ENCODE results near the gene PFDN4. TPM values are rescaled to one million over a fixed set of nuclear protein-coding genes. Genes with fewer than 3 reads are reported as not detected.
"Not testable (repeated sequence)": the region's sequence is repeated elsewhere in the genome, so short reads cannot be mapped to it uniquely, and the experiment has no call there.

The PFDN4 gene
- total RNA-seq, 1 donor from 2014 or later: 56.6 TPM

GRCh38 chr20:54221996-54222890 lies 14.4 kb downstream of the PFDN4 start:
- DNase-seq (ENCODE audit: extremely low read depth, low read depth, low spot score): no peak

- no peak for DNase-seq (ENCODE audit: extremely low read depth, low read depth, low spot score)
These were observed 15.4 kb downstream of the PFDN4 start for GRCh38 chr20:54223285-54223684.

- DNase-seq (ENCODE audit: extremely low read depth, low read depth, low spot score): no peak
These were observed 15.9 kb downstream of the PFDN4 start for GRCh38 chr20:54223751-54224150.

DNA sequence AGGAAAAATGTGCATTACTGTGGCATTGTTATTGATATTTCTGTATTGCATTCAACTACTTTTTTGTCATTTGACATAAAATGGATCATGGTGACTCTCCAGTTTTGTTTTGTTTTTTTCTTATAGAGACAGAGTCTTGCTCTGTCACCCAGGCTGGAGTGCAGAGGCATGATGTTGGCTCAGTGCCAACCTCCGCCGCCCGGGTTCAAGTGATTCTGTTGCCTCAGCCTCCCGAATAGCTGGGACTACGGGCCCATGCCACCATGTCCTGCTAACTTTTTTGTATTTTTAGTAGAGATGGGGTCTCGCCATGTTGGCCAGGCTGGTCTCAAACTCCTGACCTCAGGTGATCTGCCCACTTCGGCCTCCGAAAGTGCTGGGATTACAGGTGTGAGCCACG lies 16.8 kb downstream of the PFDN4 start:
- not testable (repeated sequence) for DNase-seq (ENCODE audit: extremely low read depth, low read depth, low spot score)

- no peak for DNase-seq (ENCODE audit: extremely low read depth, low read depth, low spot score)
These were observed 19.4 kb downstream of the PFDN4 start for GRCh38 chr20:54227241-54227640.

DNA sequence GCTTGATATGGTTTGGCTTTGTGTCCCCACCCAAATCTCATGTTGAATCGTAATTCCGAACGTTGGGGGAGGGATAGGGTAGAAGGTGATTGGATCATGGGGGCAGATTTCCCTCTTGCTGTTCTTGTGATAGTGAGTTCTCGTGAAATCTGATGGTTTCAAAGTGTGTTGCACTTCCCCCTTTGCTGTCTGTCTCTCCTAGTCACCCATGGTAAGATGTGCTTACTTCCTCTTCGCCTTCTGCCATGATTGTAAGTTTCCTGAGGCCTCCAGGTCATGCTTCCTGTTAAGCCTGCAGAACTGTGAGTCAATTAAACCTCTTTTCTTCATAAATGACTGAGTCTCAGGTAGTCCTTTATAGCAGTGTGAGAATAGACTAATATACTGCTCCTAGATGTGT lies 19.9 kb downstream of the PFDN4 start:
- DNase-seq (ENCODE audit: extremely low read depth, low read depth, low spot score): no peak

DNA sequence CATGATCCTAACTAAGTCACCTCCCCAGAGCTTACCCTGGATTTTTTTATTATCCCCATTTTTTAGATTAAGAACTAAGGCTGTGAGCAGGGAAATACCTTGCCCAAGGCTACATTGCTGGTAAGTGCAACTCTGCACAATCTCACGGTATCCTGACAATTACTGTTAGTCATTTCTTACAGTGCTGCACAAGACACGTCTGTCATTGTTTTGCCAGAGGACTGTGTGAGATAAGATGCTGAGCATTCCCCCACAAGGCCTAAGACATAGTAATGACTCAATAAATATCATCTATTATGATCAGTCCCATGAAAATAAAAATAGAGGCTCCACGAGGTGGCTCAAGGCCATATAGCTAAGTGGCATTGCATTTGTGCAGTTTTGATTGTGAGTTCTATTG lies 21.0 kb downstream of the PFDN4 start:
- DNase-seq (ENCODE audit: extremely low read depth, low read depth, low spot score): no peak

DNA sequence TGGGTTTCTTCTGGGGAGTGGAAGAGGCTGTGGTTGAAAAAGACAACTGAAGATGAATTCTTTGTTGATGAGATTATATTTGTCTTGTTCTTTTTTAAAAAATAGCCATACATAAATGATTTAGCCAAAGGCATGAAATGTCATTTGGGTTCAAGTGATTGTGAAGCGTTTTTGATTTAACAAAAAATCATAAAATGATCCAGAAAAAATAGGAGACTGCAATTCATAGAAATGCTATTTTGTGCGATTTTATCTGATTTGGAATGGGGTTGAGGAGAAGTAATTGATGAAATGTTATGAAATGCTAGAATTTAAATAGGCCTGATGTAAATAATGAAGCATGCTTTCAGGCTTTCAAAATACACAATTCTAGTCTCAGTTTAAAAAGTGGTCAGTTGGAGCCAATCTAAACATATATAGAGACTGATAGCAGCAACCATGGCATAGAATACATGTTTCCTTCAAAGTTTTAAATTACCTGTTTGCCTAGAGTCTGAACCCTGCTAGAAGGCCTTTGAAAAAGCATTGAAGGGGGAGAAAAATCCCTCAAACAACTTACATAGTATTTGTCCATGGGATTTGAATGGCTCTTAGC lies 21.8 kb downstream of the PFDN4 start:
- DNase-seq (ENCODE audit: extremely low read depth, low read depth, low spot score): no peak

- DNase-seq (ENCODE audit: extremely low read depth, low read depth, low spot score): no peak
These were observed 23.1 kb downstream of the PFDN4 start for GRCh38 chr20:54231036-54231435.

GRCh38 chr20:54234991-54235390 lies 27.1 kb downstream of the PFDN4 start:
- no peak for DNase-seq (ENCODE audit: extremely low read depth, low read depth, low spot score)

GRCh38 chr20:54237116-54237943 lies 29.4 kb downstream of the PFDN4 start:
- no peak for DNase-seq (ENCODE audit: extremely low read depth, low read depth, low spot score)

DNA sequence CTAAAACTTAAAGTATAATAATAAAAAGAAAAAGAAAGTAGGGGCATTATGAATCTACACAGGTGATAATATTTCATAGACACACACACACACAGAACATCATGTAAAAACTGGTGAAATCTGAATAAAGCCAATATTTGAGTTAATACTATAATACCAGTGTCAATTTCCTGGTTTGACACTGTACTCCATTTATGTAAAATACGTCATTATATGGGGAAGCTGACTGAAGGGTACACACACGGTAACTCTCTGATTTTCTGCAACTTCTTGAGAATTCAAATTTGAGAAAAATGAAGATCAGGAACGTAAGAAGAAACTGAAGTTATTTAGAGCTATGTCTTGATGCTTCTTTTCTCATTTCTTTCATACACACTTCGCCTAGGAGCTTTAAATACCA lies 36.2 kb downstream of the PFDN4 start:
- DNase-seq (ENCODE audit: extremely low read depth, low read depth, low spot score): no peak

- not testable (repeated sequence) for DNase-seq (ENCODE audit: extremely low read depth, low read depth, low spot score)
These were observed 40.8 kb downstream of the PFDN4 start for GRCh38 chr20:54248705-54249104.

DNA sequence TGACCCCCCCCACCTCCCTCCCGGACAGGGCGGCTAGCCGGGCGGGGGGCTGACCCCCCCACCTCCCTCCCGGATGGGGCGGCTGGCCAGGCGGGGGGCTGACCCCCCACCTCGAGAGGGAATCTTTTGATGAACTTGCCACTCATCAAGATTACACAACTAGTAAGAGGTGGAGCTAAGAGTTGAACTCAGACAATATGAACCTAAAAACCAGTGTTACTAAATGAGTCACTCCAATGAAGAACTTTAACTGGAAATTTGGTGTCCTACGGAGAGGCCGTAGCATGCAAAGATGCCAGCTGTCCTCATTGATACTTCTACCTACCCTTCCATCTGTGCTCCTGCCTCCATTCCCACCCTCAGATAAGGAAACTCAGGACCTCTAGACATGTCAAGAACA lies 42.8 kb downstream of the PFDN4 start:
- DNase-seq (ENCODE audit: extremely low read depth, low read depth, low spot score): no peak

- no peak for DNase-seq (ENCODE audit: extremely low read depth, low read depth, low spot score)
These were observed 43.2 kb downstream of the PFDN4 start for GRCh38 chr20:54251096-54251495.

GRCh38 chr20:54254596-54254995 lies 46.7 kb downstream of the PFDN4 start:
- no peak for DNase-seq (ENCODE audit: extremely low read depth, low read depth, low spot score)

DNA sequence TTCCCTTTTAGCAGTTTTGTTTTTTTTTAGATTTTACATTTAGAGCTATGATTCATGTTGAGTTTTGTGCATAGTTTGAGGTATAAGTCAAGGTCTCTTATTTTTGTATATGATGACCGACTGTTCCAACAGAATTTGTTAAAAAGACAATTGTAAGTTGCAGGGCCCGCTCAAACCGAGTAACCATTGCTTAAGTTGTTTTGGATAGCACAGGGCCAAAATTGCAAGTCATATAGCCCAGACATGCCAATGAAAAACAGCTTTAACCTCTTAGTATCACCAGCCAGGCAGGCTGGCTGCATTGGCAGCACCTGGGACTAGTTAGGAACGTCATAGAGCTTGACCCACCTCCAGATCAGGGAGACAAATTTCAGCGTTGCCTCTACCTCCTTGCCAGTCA lies 47.3 kb downstream of the PFDN4 start:
- DNase-seq (ENCODE audit: extremely low read depth, low read depth, low spot score): no peak

DNA sequence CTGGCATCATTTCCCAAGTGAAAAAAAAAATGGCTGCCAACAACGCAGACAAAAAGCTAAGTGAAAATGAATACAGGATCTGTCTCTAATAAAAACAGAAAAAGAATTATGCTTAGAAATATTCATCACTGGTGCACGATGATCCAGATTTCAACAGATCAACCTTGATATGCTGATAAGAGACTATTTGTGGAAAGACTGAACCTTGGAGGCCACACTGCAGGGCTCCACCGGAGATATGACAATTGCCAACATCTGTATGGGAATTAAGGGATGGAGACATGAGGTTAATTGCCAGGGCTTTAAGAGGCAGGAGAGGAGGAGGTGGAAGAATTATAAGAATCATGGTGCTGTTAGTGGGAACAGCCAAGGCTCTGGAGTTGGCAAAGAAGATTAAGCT lies 48.3 kb downstream of the PFDN4 start:
- no peak for DNase-seq (ENCODE audit: extremely low read depth, low read depth, low spot score)

GRCh38 chr20:54257071-54257816 lies 49.4 kb downstream of the PFDN4 start:
- no peak for DNase-seq (ENCODE audit: extremely low read depth, low read depth, low spot score)

- DNase-seq (ENCODE audit: extremely low read depth, low read depth, low spot score): no peak
These were observed 52.2 kb downstream of the PFDN4 start for GRCh38 chr20:54260116-54260515.

DNA sequence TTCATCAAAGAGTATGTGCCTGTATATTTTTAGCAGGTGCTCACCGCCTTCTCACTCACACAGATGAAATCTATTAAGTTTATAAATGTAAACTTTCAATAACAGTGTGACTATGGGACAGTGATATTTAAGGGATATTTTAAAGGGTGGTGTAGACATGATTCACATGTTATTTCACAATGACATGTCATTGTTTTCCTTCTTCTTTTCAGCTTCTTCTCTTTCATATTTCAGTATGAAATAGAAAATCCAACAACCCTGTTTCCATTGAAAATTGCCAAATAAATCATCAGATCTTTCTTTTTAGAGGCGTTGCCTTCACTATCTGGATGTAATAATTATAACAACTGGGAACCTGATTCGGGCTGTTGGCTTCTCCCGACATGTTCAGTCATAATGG lies 54.8 kb downstream of the PFDN4 start:
- DNase-seq (ENCODE audit: extremely low read depth, low read depth, low spot score): no peak
